CD4-positive, alpha-beta memory T cell (primary cell): Measurements from ENCODE around the gene THOC2. TPM values are rescaled to one million over a fixed set of nuclear protein-coding genes. Genes with fewer than 3 reads are reported as not detected.
"Not testable (repeated sequence)": the region's sequence is repeated elsewhere in the genome, so short reads cannot be mapped to it uniquely, and the experiment has no call there.

ENCODE experiments used
- CTCF ChIA-PET: fragments of 350-600 bp; sonication (Branson Sonifier 250); formaldehyde crosslinking; loops from one replicate; lab custom pipeline; 2021; ENCODE audit warnings: inconsistent platforms; ENCODE audit not compliant: partially characterized antibody; lab: Charles Lee
- POLR2A ChIA-PET: fragments of 350-600 bp; sonication (Branson Sonifier 250); formaldehyde crosslinking; loops from one replicate; lab custom pipeline; 2021; ENCODE audit not compliant: partially characterized antibody; lab: Charles Lee
- DNase-seq, 5 donors: peaks; one replicate each; pipeline versions ENCODE4 v3.0.0 to v3.0.0-alpha.2; 2020 to 2022; ENCODE audit warnings: mixed read lengths in 1 of 5
- H3K27ac ChIP-seq: one replicate; pipeline ENCODE4 v1.7.0; 2013; ENCODE audit warnings: low read depth, low read length
- H3K27me3 ChIP-seq: 2 replicates; pipeline ENCODE4 v1.7.0; 2013; ENCODE audit warnings: mild to moderate bottlenecking, low read length, moderate library complexity; ENCODE audit not compliant: insufficient read depth
- H3K36me3 ChIP-seq: 2 replicates; pipeline ENCODE4 v1.7.0; 2013; ENCODE audit warnings: mild to moderate bottlenecking, low read length, moderate library complexity; ENCODE audit not compliant: insufficient read depth
- H3K4me1 ChIP-seq: 2 replicates; pipeline ENCODE4 v1.7.0; 2013; ENCODE audit warnings: mild to moderate bottlenecking, low read length, moderate library complexity; ENCODE audit not compliant: insufficient read depth
- H3K4me3 ChIP-seq, 2 donors: one replicate each; pipeline ENCODE4 v1.7.0; 2013; ENCODE audit warnings: low read length in 2 of 2, mild to moderate bottlenecking in 1 of 2
- H3K9me3 ChIP-seq, 2 donors: one replicate each; pipeline ENCODE4 v1.7.0; 2013; ENCODE audit warnings: low read length in 2 of 2, control low read depth in 1 of 2; ENCODE audit not compliant: control insufficient read depth in 1 of 2
- H3K27ac Mint-ChIP-seq, 7 donors: one replicate each; pipeline ENCODE4 v1.8.0; 2020 to 2021; ENCODE audit warnings: mixed read lengths in 7 of 7, mild to moderate bottlenecking in 6 of 7, inconsistent platforms in 3 of 7, moderate library complexity in 3 of 7
- H3K27me3 Mint-ChIP-seq, 2 donors: one replicate each; pipeline ENCODE4 v1.8.0; 2020 to 2021; ENCODE audit warnings: mixed read lengths in 2 of 2
- H3K36me3 Mint-ChIP-seq, 2 donors: one replicate each; pipeline ENCODE4 v1.8.0; 2020 to 2021; ENCODE audit warnings: mixed read lengths in 2 of 2, inconsistent platforms in 1 of 2, mild to moderate bottlenecking in 1 of 2
- H3K4me1 Mint-ChIP-seq, 4 donors: one replicate each; pipeline ENCODE4 v1.8.0; 2020 to 2021; ENCODE audit warnings: mixed read lengths in 4 of 4, mild to moderate bottlenecking in 1 of 4
- H3K4me3 Mint-ChIP-seq, 8 donors: one replicate each; pipeline ENCODE4 v1.8.0; 2020 to 2021; ENCODE audit warnings: mixed read lengths in 8 of 8, mild to moderate bottlenecking in 7 of 8, moderate library complexity in 6 of 8, inconsistent platforms in 3 of 8
- H3K9me3 Mint-ChIP-seq, 8 donors: one replicate each; pipeline ENCODE4 v1.8.0; 2020 to 2021; ENCODE audit warnings: mixed read lengths in 8 of 8, mild to moderate bottlenecking in 5 of 8, inconsistent platforms in 3 of 8, moderate library complexity in 1 of 8
- intact Hi-C: fragments of 100-400 bp; cut with micrococcal nuclease; formaldehyde crosslinking; loops from one replicate; pipeline ENCODE4 v1.15.1; 2023
- polyA plus RNA-seq, 2 donors: library from polyadenylated mRNA; unstranded; fragments of 300-500 nt; fragmentation: Illumina TruSeq; gene quantifications; one replicate each; pipeline ENCODE4 v1.2.3, GENCODE V29; 2021
- total RNA-seq, 2 experiments: library from RNA; stranded (reverse); gene quantifications; one replicate each; pipeline ENCODE4 v1.2.3, GENCODE V29; 2021

THOC2 gene
- total RNA-seq (100 to 1,000 TPM; 100 to 104 TPM), polyA plus RNA-seq (10 to 100 TPM; 22.0 to 43.7 TPM)

- Histone ChIP-seq H3K4me1 (peaks cover 39% of the 10 kb centered on the region), H3K9me3 (no peaks in the 10 kb centered on the region), H3K4me3 (peak within 1 kb of the TSS; percentile 47 to 66), H3K27me3 (no peaks in the 10 kb centered on the region), H3K27ac (peak within 1 kb of the TSS; percentile 66), H3K36me3 (no peaks in the 10 kb centered on the region)
- Mint-ChIP-seq H3K4me3 (peak within 1 kb of the TSS; percentile 86 to 97 (median 96)), H3K27me3 (no peaks in the 10 kb centered on the region), H3K9me3 (no peaks in the 10 kb centered on the region), H3K27ac (peak within 1 kb of the TSS; percentile 77 to 96 (median 94)), H3K36me3 (peaks cover 0 to 14% of the 10 kb centered on the region in 2 donors), H3K4me1 (peaks cover 16 to 52% (median 31%) of the 10 kb centered on the region in 4 donors)
- CTCF ChIA-PET, result no interaction called here
- POLR2A ChIA-PET, result interaction anchor here (1.2 to 1.6 kb wide), 2 partner anchors 33 to 34 kb away, joined by 3 to 6 read pairs; no protein-coding TSS in a partner anchor
- peak; percentile 70 to 84 (median 74) for DNase-seq
- intact Hi-C loops, result loop anchor here (2.0 kb wide), 1 partner anchor 128 kb away; the partner anchor contains the start of gene XIAP
Observed at GRCh38 chrX:123732670-123733363, at the start of gene THOC2. TSS of gene THOC2 (minus strand) at chrX:123733052. CDS start at chrX:123733022, 30 bp downstream.

GRCh38 chrX:123781786-123782185 lies 48.9 kb upstream of the THOC2 start:
- intact Hi-C loops, H3K4me1 ChIP-seq: not testable (repeated sequence)

GRCh38 chrX:123779908-123780396 lies 47.1 kb upstream of the THOC2 start:
- CTCF ChIA-PET, result no interaction called here
- intact Hi-C loops, result no loop called here
- POLR2A ChIA-PET, result no interaction called here

More at GRCh38 chrX:123781786-123782185, 48.9 kb upstream of the THOC2 start:
- H3K27ac ChIP-seq, DNase-seq, H3K4me1 Mint-ChIP-seq, H3K9me3 ChIP-seq, H3K36me3 ChIP-seq, H3K27me3 Mint-ChIP-seq, H3K4me3 ChIP-seq, H3K4me3 Mint-ChIP-seq, CTCF ChIA-PET, H3K27me3 ChIP-seq, POLR2A ChIA-PET, H3K27ac Mint-ChIP-seq, H3K36me3 Mint-ChIP-seq, H3K9me3 Mint-ChIP-seq: not testable (repeated sequence)

GRCh38 chrX:123773258-123773988 lies 40.6 kb upstream of the THOC2 start:
- H3K4me1 Mint-ChIP-seq, result peaks cover 0 to 4% (median under 1%) of the 10 kb centered on the region in 4 donors
- H3K27ac Mint-ChIP-seq, result no peak overlapping the region
- no peaks in the 10 kb centered on the region for H3K4me1 ChIP-seq
- H3K9me3 Mint-ChIP-seq, result no peaks in the 10 kb centered on the region
- no peak for DNase-seq
- ChIA-PET CTCF (no interaction called here), POLR2A (no interaction called here)
- H3K27ac ChIP-seq, result no peak overlapping the region
- no peaks in the 10 kb centered on the region for H3K27me3 ChIP-seq
- H3K9me3 ChIP-seq, result no peaks in the 10 kb centered on the region
- H3K4me3 Mint-ChIP-seq, result no peak overlapping the region
- H3K4me3 ChIP-seq, result no peak overlapping the region
- H3K36me3 ChIP-seq, result no peaks in the 10 kb centered on the region
- no peaks in the 10 kb centered on the region for H3K36me3 Mint-ChIP-seq
- intact Hi-C loops, result no loop called here
- no peaks in the 10 kb centered on the region for H3K27me3 Mint-ChIP-seq

More at GRCh38 chrX:123779908-123780396, 47.1 kb upstream of the THOC2 start:
- Histone ChIP-seq H3K4me1 (no peaks in the 10 kb centered on the region), H3K27me3 (no peaks in the 10 kb centered on the region), H3K27ac (no peak overlapping the region), H3K9me3 (no peaks in the 10 kb centered on the region), H3K4me3 (no peak overlapping the region), H3K36me3 (no peaks in the 10 kb centered on the region)
- H3K27ac Mint-ChIP-seq, result no peak overlapping the region
- no peaks in the 10 kb centered on the region for H3K27me3 Mint-ChIP-seq
- DNase-seq, result no peak
- H3K4me3 Mint-ChIP-seq, result no peak overlapping the region
- no peaks in the 10 kb centered on the region for H3K9me3 Mint-ChIP-seq
- H3K4me1 Mint-ChIP-seq, result no peaks in the 10 kb centered on the region
- H3K36me3 Mint-ChIP-seq, result no peaks in the 10 kb centered on the region

- no peaks in the 10 kb centered on the region for H3K9me3 ChIP-seq
- no peak overlapping the region for H3K4me3 Mint-ChIP-seq
- no peaks in the 10 kb centered on the region for H3K27me3 Mint-ChIP-seq
- CTCF ChIA-PET, result no interaction called here
- no peak for DNase-seq
- H3K4me3 ChIP-seq, result no peak overlapping the region
- H3K27ac ChIP-seq, result no peak overlapping the region
- no peaks in the 10 kb centered on the region for H3K4me1 ChIP-seq
- H3K27ac Mint-ChIP-seq, result no peak overlapping the region
- H3K9me3 Mint-ChIP-seq, result no peaks in the 10 kb centered on the region
- POLR2A ChIA-PET, result no interaction called here
- intact Hi-C loops, result no loop called here
- no peaks in the 10 kb centered on the region for H3K36me3 Mint-ChIP-seq
- peaks cover 0 to 5% (median 3%) of the 10 kb centered on the region in 4 donors for H3K4me1 Mint-ChIP-seq
- no peaks in the 10 kb centered on the region for H3K27me3 ChIP-seq
- H3K36me3 ChIP-seq, result no peaks in the 10 kb centered on the region
Observed at GRCh38 chrX:123771449-123772064, 38.7 kb upstream of the THOC2 start.

- Histone ChIP-seq H3K27me3 (no peaks in the 10 kb centered on the region), H3K4me1 (peaks cover 5% of the 10 kb centered on the region), H3K36me3 (no peaks in the 10 kb centered on the region), H3K9me3 (no peaks in the 10 kb centered on the region), H3K4me3 (no peak overlapping the region), H3K27ac (no peak overlapping the region)
- Mint-ChIP-seq H3K27ac (peak overlapping the region in 6 of 7 donors; percentile 53 to 80 (median 60)), H3K36me3 (no peaks in the 10 kb centered on the region), H3K4me1 (peaks cover 3 to 18% (median 11%) of the 10 kb centered on the region in 4 donors), H3K9me3 (no peaks in the 10 kb centered on the region), H3K27me3 (no peaks in the 10 kb centered on the region), H3K4me3 (peak overlapping the region; percentile 78 to 91 (median 82))
- ChIA-PET POLR2A (interaction anchor here (1.0 kb wide), 1 partner anchor 33 kb away, joined by 6 read pairs; the partner anchor contains the start of gene THOC2), CTCF (interaction anchor here (1.5 to 6.4 kb wide), 2 partner anchors 12 to 65 kb away, joined by 3 to 41 read pairs; no protein-coding TSS in a partner anchor)
- peak; percentile 26 to 56 (median 33) for DNase-seq
- intact Hi-C loops, result no loop called here
Observed at GRCh38 chrX:123764967-123765871, 32.4 kb upstream of the THOC2 start.
